Forelimb muscle (tissue), 1 donor: ENCODE results near the gene GLUD1. TPM values are rescaled to one million over a fixed set of nuclear protein-coding genes. Genes with fewer than 3 reads are reported as not detected.

ENCODE experiments used
- polyA plus RNA-seq: library from polyadenylated mRNA; unstranded; fragments of 120-200 nt; gene quantifications from one replicate; pipeline ENCODE4 v1.2.1, GENCODE V29; 2013; ENCODE audit not compliant: insufficient read length

GLUD1 gene
- polyA plus RNA-seq, 1 donor = 52.3 TPM

Other genes starting within 250 kb of the GLUD1 start
- gene MMRN2, start 137.2 kb downstream of the GLUD1 start, polyA plus RNA-seq = 18.5 TPM
- gene SNCG, start 136.2 kb downstream of the GLUD1 start, polyA plus RNA-seq = 4.6 TPM
- 3.4 TPM for gene ADIRF, start 126.4 kb downstream of the GLUD1 start, polyA plus RNA-seq
- gene FAM25A, start 74.5 kb downstream of the GLUD1 start, polyA plus RNA-seq = not detected
- gene SHLD2, start 363 bp upstream of the GLUD1 start, polyA plus RNA-seq = 18.9 TPM
- gene NUTM2A, start 130.6 kb upstream of the GLUD1 start, polyA plus RNA-seq = 4.1 TPM